Stimulated activated CD4-positive, alpha-beta T cell treated with anti-CD3 and anti-CD28 coated beads, TNF-alpha, amount 100 ng/mL, for 4 hours (primary cell): Measurements from ENCODE around the gene B3GALNT1.

Experiments
- DNase-seq, 3 experiments: peaks; one replicate each; pipeline ENCODE4 v3.0.0-alpha.2; 2020; ENCODE audit warnings: low read depth in 3 of 3

B3GALNT1 gene

GRCh38 chr3:161104561-161105551 is at the start of gene B3GALNT1:
Gene B3GALNT1, minus strand, starts transcription at chr3:161105349. Its CDS starts 18,595 bp downstream, at chr3:161086754.
- DNase-seq, result peak in 1 of 3 experiments; percentile 6

- DNase-seq, result no peak
These were observed 48.3 kb upstream of the B3GALNT1 start for GRCh38 chr3:161153480-161153879.

- DNase-seq, result no peak
These were observed 44.9 kb upstream of the B3GALNT1 start for GRCh38 chr3:161150001-161150525.

GRCh38 chr3:161149529-161149928 is 44.4 kb upstream of the B3GALNT1 start:
- DNase-seq, result no peak

GRCh38 chr3:161148832-161149475 is 43.8 kb upstream of the B3GALNT1 start:
- DNase-seq, result no peak

GRCh38 chr3:161142486-161142885 is 37.3 kb upstream of the B3GALNT1 start:
- DNase-seq, result no peak

GRCh38 chr3:161139686-161140085 is 34.5 kb upstream of the B3GALNT1 start:
- DNase-seq, result no peak

- no peak for DNase-seq
These were observed 32.1 kb upstream of the B3GALNT1 start for GRCh38 chr3:161137260-161137659.

GRCh38 chr3:161132391-161132790 is 27.2 kb upstream of the B3GALNT1 start:
- DNase-seq, result no peak

GRCh38 chr3:161126495-161126894 is 21.3 kb upstream of the B3GALNT1 start:
- DNase-seq, result no peak

GRCh38 chr3:161117646-161118045 is 12.5 kb upstream of the B3GALNT1 start:
- DNase-seq, result no peak

GRCh38 chr3:161108840-161109239 is 3.7 kb upstream of the B3GALNT1 start:
- DNase-seq, result no peak

GRCh38 chr3:161107311-161107710 is 2.2 kb upstream of the B3GALNT1 start:
- DNase-seq, result no peak

GRCh38 chr3:161103776-161104385 is 1.3 kb downstream of the B3GALNT1 start:
- DNase-seq, result no peak

GRCh38 chr3:161101609-161102008 is 3.5 kb downstream of the B3GALNT1 start:
- no peak for DNase-seq

GRCh38 chr3:161100994-161101393 is 4.2 kb downstream of the B3GALNT1 start:
- no peak for DNase-seq

- DNase-seq, result no peak
These were observed 8.3 kb downstream of the B3GALNT1 start for GRCh38 chr3:161096771-161097367.

GRCh38 chr3:161093895-161094294 is 11.3 kb downstream of the B3GALNT1 start:
- DNase-seq, result no peak

- no peak for DNase-seq
These were observed 20.9 kb downstream of the B3GALNT1 start for GRCh38 chr3:161084277-161084676.

- DNase-seq, result no peak
These were observed 22.0 kb downstream of the B3GALNT1 start for GRCh38 chr3:161083131-161083530.

- DNase-seq, result no peak
These were observed 23.1 kb downstream of the B3GALNT1 start for GRCh38 chr3:161082063-161082462.

GRCh38 chr3:161081633-161082032 is 23.5 kb downstream of the B3GALNT1 start:
- DNase-seq, result no peak
